Neural progenitor cell (in vitro differentiated cells): ENCODE data around the gene PSMB7.

Experiments used
- CTCF ChIP-seq: fragments of 200-600 bp; sonication (generic); IDR thresholded peaks from 2 replicates; pipeline ENCODE4 v1.5.1; 2017; ENCODE audit warnings: antibody characterized with exemption, mild to moderate bottlenecking
- EZH2 ChIP-seq: fragments of 200-600 bp; sonication (generic); IDR thresholded peaks from 2 replicates; pipeline ENCODE4 v1.6.1; 2017; ENCODE audit warnings: antibody characterized with exemption, mild to moderate bottlenecking, moderate library complexity

GRCh38 chr9:124450931-124451661, 35.9 kb upstream of the PSMB7 start:
- no peak for TF ChIP-seq CTCF
- TF ChIP-seq EZH2, result no peak
